B cell (primary cell): Measurements from ENCODE around the gene SEC24D. TPM values are rescaled to one million over a fixed set of nuclear protein-coding genes. Genes with fewer than 3 reads are reported as not detected.

Source experiments
- ATAC-seq: fragments of 200-7000 bp; cut with Tn5 transposase; one replicate; pipeline ENCODE4 v1.10.0; 2021; ENCODE audit warnings: low read depth, mild to moderate bottlenecking, moderate number of reproducible peaks, moderate library complexity
- CTCF ChIA-PET: fragments of 350-600 bp; sonication (Branson Sonifier 250); formaldehyde crosslinking; loops from one replicate; lab custom pipeline; 2021; ENCODE audit warnings: antibody characterized with exemption, inconsistent platforms; lab: Charles Lee
- POLR2A ChIA-PET: fragments of 350-600 bp; sonication (Branson Sonifier 250); formaldehyde crosslinking; loops from one replicate; lab custom pipeline; 2021; ENCODE audit warnings: antibody characterized with exemption; lab: Charles Lee
- DNase-seq: peaks from one replicate; pipeline ENCODE4 v3.0.0; 2013
- H2AFZ ChIP-seq: 2 replicates; pipeline ENCODE4 v1.6.1; 2012; ENCODE audit warnings: mild to moderate bottlenecking, low read depth, low read length; ENCODE audit not compliant: insufficient read depth, poor library complexity, severe bottlenecking
- H3K27ac ChIP-seq, 2 donors: 1 replicate in 1 of 2; 2 replicates in 1 of 2; pipeline ENCODE4 v1.5.1; 2012 to 2013; ENCODE audit warnings: low read length in 2 of 2, mild to moderate bottlenecking in 2 of 2, moderate library complexity in 1 of 2
- H3K27me3 ChIP-seq, 4 experiments: fragments of 200-600 bp in 1 of 4; sonication (generic) in 1 of 4; replicated peaks in 1 of 4; 1 replicate in 2 of 4; 2 replicates in 2 of 4; pipeline versions ENCODE4 v1.6.1 to v1.7.0; 2013 to 2016; ENCODE audit warnings: low read length in 3 of 4, mild to moderate bottlenecking in 2 of 4, mixed read lengths in 1 of 4, moderate library complexity in 1 of 4; ENCODE audit not compliant: insufficient read depth in 4 of 4, control insufficient read depth in 3 of 4; ENCODE audit errors: control extremely low read depth in 1 of 4
- H3K36me3 ChIP-seq, 2 experiments: replicated peaks in 1 of 2; 1 replicate in 1 of 2; 2 replicates in 1 of 2; pipeline versions ENCODE4 v1.6.1 to v1.7.1; 2013; ENCODE audit warnings: low read length in 1 of 2; ENCODE audit not compliant: insufficient read depth in 2 of 2, control insufficient read depth in 1 of 2; ENCODE audit errors: control extremely low read depth in 1 of 2, extremely low read depth in 1 of 2
- H3K4me1 ChIP-seq, 2 donors: fragments of 200-600 bp in 1 of 2; sonication (generic) in 1 of 2; 1 replicate in 1 of 2; 2 replicates in 1 of 2; pipeline versions ENCODE4 v1.5.1 to v1.6.1; 2013 to 2017; ENCODE audit warnings: low read length in 2 of 2; ENCODE audit not compliant: control insufficient read depth in 2 of 2, insufficient read depth in 2 of 2
- H3K4me2 ChIP-seq: replicated peaks from 2 replicates; pipeline ENCODE3; 2012; ENCODE audit warnings: mild to moderate bottlenecking, low read depth, low read length; ENCODE audit not compliant: poor library complexity, severe bottlenecking
- H3K4me3 ChIP-seq, 5 experiments: fragments of 200-600 bp in 1 of 5; sonication (generic) in 1 of 5; 1 replicate in 3 of 5; 2 replicates in 2 of 5; pipeline versions ENCODE4 v1.5.1 to v1.7.0; 2011 to 2016; ENCODE audit warnings: low read length in 4 of 5, mild to moderate bottlenecking in 4 of 5, low read depth in 2 of 5, control low read depth in 1 of 5, moderate library complexity in 1 of 5; ENCODE audit not compliant: insufficient read depth in 1 of 5; ENCODE audit errors: control extremely low read depth in 1 of 5, extremely low read depth in 1 of 5
- H3K79me2 ChIP-seq: fragments of 200-600 bp; sonication (generic); one replicate; pipeline ENCODE4 v1.6.0; 2016; ENCODE audit warnings: low read length; ENCODE audit not compliant: control insufficient read depth, insufficient read depth
- H3K9ac ChIP-seq: fragments of 200-600 bp; sonication (generic); 2 replicates; pipeline ENCODE4 v1.6.1; 2017; ENCODE audit warnings: mild to moderate bottlenecking, low read length, moderate library complexity
- H3K9me3 ChIP-seq, 3 donors: one replicate each; pipeline versions ENCODE4 v1.6.1 to v1.7.1; 2013; ENCODE audit warnings: low read length in 2 of 3; ENCODE audit not compliant: control insufficient read depth in 2 of 3, insufficient read depth in 1 of 3; ENCODE audit errors: control extremely low read depth in 1 of 3
- H4K20me1 ChIP-seq: 2 replicates; pipeline ENCODE4 v1.6.0; 2012; ENCODE audit warnings: mild to moderate bottlenecking, low read length; ENCODE audit not compliant: insufficient read depth, control insufficient read depth, poor library complexity, severe bottlenecking
- H3K27ac Mint-ChIP-seq: one replicate; pipeline ENCODE4 v1.8.0; 2021; ENCODE audit warnings: mixed read lengths
- H3K27me3 Mint-ChIP-seq: one replicate; pipeline ENCODE4 v1.8.0; 2021; ENCODE audit warnings: mixed read lengths
- H3K4me1 Mint-ChIP-seq: one replicate; pipeline ENCODE4 v1.8.0; 2021; ENCODE audit warnings: mixed read lengths
- H3K4me3 Mint-ChIP-seq: one replicate; pipeline ENCODE4 v1.8.0; 2021; ENCODE audit warnings: mixed read lengths
- H3K9me3 Mint-ChIP-seq: one replicate; pipeline ENCODE4 v1.8.0; 2022; ENCODE audit warnings: mixed read lengths; ENCODE audit not compliant: insufficient read depth
- EZH2 ChIP-seq: IDR thresholded peaks from 2 replicates; pipeline ENCODE4 v1.6.1; 2012; ENCODE audit warnings: borderline replicate concordance, low read depth, mild to moderate bottlenecking, moderate library complexity, low read length; ENCODE audit not compliant: insufficient read depth, poor library complexity, severe bottlenecking
- WGBS: methylation state at CpG from one replicate; pipeline ENCODE4 v1.1.5; 2013; ENCODE audit warnings: missing lambda C conversion rate; ENCODE audit not compliant: insufficient coverage; 5-methylcytosine and 5-hydroxymethylcytosine counted together
- intact Hi-C: fragments of 100-400 bp; cut with micrococcal nuclease; formaldehyde crosslinking; loops from one replicate; pipeline ENCODE4 v1.10.0; 2022
- polyA plus RNA-seq: library from polyadenylated mRNA; depleted of rRNA; stranded (reverse); fragments of >200 nt; gene quantifications from 2 replicates; pipeline ENCODE4 v1.2.3, GENCODE V29; 2012
- total RNA-seq, 2 donors: library from RNA; stranded (reverse); fragments of 120-200 nt in 1 of 2; gene quantifications; 1 replicate in 1 of 2; 2 replicates in 1 of 2; pipeline versions ENCODE4 v1.2.3 to v1.2.4, GENCODE V29; 2013 to 2022
- TF ChIP-seq, protein P1 (sequence below): fragments of 200-600 bp; IDR thresholded peaks from one replicate; pipeline ENCODE4 v1.8.0; 2022; ENCODE audit warnings: antibody characterized with exemption, mild to moderate bottlenecking

Gene SEC24D
- total and polyA plus RNA-seq, 2 donors (not counting 1 experiment from before 2014, with no cell fraction given) = 7.1 to 15.8 TPM

- no peaks in the 10 kb centered on the region for H4K20me1 ChIP-seq
- ATAC-seq (no peak), DNase-seq (no peak)
- no peaks in the 10 kb centered on the region for H3K27me3 ChIP-seq
- POLR2A ChIA-PET = no interaction called here
- H3K4me2 ChIP-seq = no peak overlapping the region
- no peak overlapping the region for H3K27ac Mint-ChIP-seq
- H3K36me3 ChIP-seq = peaks cover 0 to 26% of the 10 kb centered on the region in 2 experiments
- no peak overlapping the region for H3K4me3 ChIP-seq
- H3K9me3 ChIP-seq = no peaks in the 10 kb centered on the region
- intact Hi-C loops = no loop called here
- H3K4me1 ChIP-seq = no peaks in the 10 kb centered on the region
- CTCF ChIA-PET = interaction anchor here (0.8 kb wide), 1 partner anchor 17 kb away, joined by 3 read pairs; no protein-coding TSS in a partner anchor
- peaks cover 2% of the 10 kb centered on the region for H3K79me2 ChIP-seq
- TF ChIP-seq, protein P1, sequence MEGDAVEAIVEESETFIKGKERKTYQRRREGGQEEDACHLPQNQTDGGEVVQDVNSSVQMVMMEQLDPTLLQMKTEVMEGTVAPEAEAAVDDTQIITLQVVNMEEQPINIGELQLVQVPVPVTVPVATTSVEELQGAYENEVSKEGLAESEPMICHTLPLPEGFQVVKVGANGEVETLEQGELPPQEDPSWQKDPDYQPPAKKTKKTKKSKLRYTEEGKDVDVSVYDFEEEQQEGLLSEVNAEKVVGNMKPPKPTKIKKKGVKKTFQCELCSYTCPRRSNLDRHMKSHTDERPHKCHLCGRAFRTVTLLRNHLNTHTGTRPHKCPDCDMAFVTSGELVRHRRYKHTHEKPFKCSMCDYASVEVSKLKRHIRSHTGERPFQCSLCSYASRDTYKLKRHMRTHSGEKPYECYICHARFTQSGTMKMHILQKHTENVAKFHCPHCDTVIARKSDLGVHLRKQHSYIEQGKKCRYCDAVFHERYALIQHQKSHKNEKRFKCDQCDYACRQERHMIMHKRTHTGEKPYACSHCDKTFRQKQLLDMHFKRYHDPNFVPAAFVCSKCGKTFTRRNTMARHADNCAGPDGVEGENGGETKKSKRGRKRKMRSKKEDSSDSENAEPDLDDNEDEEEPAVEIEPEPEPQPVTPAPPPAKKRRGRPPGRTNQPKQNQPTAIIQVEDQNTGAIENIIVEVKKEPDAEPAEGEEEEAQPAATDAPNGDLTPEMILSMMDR = no peak
- no peak for TF ChIP-seq EZH2
- H3K27ac ChIP-seq = no peak overlapping the region
- peaks cover 6% of the 10 kb centered on the region for H3K4me1 Mint-ChIP-seq
- WGBS = 100% methylated on average over 4 of the region's 5 CpGs
- H3K4me3 Mint-ChIP-seq = no peak overlapping the region
- no peak overlapping the region for H3K9ac ChIP-seq
- H3K9me3 Mint-ChIP-seq = no peaks in the 10 kb centered on the region
- H2AFZ ChIP-seq = no peak overlapping the region
- no peaks in the 10 kb centered on the region for H3K27me3 Mint-ChIP-seq
Measured at GRCh38 chr4:118821590-118822293, 14.2 kb downstream of the SEC24D start.

- CTCF ChIA-PET = interaction anchor here (0.8 to 1.4 kb wide), 2 partner anchors 46 to 76 kb away, joined by 3 read pairs; no protein-coding TSS in a partner anchor
- no peak overlapping the region for H2AFZ ChIP-seq
- no peaks in the 10 kb centered on the region for H3K27me3 ChIP-seq
- 100% methylated on average over 1 of the region's 4 CpGs for WGBS
- no peak overlapping the region for H3K27ac ChIP-seq
- H3K79me2 ChIP-seq = no peaks in the 10 kb centered on the region
- no peaks in the 10 kb centered on the region for H3K9me3 ChIP-seq
- POLR2A ChIA-PET = no interaction called here
- no peak overlapping the region for H3K9ac ChIP-seq
- intact Hi-C loops = no loop called here
- H4K20me1 ChIP-seq = no peaks in the 10 kb centered on the region
- Mint-ChIP-seq H3K27ac (no peak overlapping the region), H3K4me1 (no peaks in the 10 kb centered on the region), H3K4me3 (no peak overlapping the region), H3K27me3 (no peaks in the 10 kb centered on the region), H3K9me3 (no peaks in the 10 kb centered on the region)
- no peak for DNase-seq
- no peak overlapping the region for H3K4me3 ChIP-seq
- TF ChIP-seq, protein P1 = no peak
- no peak for TF ChIP-seq EZH2
- peaks cover 2 to 38% of the 10 kb centered on the region in 2 experiments for H3K36me3 ChIP-seq
- no peak for ATAC-seq
- no peaks in the 10 kb centered on the region for H3K4me1 ChIP-seq
- H3K4me2 ChIP-seq = no peak overlapping the region
Measured at GRCh38 chr4:118817178-118817930, 18.6 kb downstream of the SEC24D start.
